GM10266 (cell line): ENCODE results near the gene ATP10A.

ENCODE experiments used
- DNase-seq: peaks from one replicate; pipeline ENCODE4 v3.0.0; 2012; ENCODE audit errors: extremely low spot score
- TF ChIP-seq, protein P1 (sequence below): IDR thresholded peaks from 2 replicates; pipeline ENCODE4 v1.5.1; 2012; ENCODE audit warnings: mild to moderate bottlenecking, low read depth; ENCODE audit not compliant: control insufficient read depth, insufficient read depth; ENCODE audit errors: missing control alignments

ATP10A gene

DNA sequence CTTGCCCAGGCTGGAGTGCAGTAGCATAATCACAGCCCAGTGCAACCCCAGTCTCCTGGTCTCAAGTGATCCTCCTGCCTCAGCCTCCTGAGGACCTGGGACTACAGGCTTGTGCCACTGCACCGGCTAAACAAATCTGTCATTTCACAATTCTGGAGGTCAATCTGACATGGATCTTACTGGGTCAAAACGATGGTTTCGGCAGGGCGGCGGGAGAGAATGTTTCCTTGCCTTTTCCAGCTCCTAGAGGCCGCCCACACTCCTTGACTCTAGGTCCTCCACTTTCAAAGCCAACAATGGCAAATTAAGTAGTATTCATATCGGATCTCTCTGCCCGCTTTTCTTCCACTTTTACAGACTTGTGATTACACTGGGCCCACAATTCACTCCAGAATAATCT lies 14.8 kb downstream of the ATP10A start:
- TF ChIP-seq, protein P1, sequence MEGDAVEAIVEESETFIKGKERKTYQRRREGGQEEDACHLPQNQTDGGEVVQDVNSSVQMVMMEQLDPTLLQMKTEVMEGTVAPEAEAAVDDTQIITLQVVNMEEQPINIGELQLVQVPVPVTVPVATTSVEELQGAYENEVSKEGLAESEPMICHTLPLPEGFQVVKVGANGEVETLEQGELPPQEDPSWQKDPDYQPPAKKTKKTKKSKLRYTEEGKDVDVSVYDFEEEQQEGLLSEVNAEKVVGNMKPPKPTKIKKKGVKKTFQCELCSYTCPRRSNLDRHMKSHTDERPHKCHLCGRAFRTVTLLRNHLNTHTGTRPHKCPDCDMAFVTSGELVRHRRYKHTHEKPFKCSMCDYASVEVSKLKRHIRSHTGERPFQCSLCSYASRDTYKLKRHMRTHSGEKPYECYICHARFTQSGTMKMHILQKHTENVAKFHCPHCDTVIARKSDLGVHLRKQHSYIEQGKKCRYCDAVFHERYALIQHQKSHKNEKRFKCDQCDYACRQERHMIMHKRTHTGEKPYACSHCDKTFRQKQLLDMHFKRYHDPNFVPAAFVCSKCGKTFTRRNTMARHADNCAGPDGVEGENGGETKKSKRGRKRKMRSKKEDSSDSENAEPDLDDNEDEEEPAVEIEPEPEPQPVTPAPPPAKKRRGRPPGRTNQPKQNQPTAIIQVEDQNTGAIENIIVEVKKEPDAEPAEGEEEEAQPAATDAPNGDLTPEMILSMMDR: no peak
- DNase-seq: no peak

GRCh38 chr15:25847051-25847450 lies 16.1 kb downstream of the ATP10A start:
- no peak for DNase-seq
- TF ChIP-seq, protein P1: no peak

- DNase-seq: no peak
- TF ChIP-seq, protein P1: no peak
These were observed 16.8 kb downstream of the ATP10A start for GRCh38 chr15:25846377-25846776.

GRCh38 chr15:25844981-25845680 lies 18.0 kb downstream of the ATP10A start:
- TF ChIP-seq, protein P1: no peak
- DNase-seq: no peak

DNA sequence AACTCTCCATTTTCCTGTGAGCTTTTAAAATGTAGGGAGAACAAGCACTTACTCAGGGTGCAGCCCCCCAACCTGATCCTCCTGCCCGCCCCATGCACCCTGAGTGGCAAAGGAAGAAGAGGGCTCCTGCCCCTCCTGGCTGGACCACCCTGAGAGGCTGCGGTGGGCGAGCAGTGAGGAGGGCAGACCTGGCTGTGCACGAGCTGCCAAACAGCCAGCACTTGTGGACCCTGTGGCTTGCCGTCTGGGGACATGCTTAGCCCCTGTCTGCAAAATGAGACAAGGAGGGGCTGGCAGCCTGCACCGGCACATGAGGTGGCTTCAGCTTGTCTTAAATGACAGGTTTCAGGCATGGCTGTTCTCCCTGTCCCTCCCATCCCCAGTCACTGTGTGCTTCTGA lies 18.6 kb downstream of the ATP10A start:
- no peak for DNase-seq
- TF ChIP-seq, protein P1: no peak

- DNase-seq: no peak
These were observed 19.1 kb downstream of the ATP10A start for GRCh38 chr15:25844076-25844475.

DNA sequence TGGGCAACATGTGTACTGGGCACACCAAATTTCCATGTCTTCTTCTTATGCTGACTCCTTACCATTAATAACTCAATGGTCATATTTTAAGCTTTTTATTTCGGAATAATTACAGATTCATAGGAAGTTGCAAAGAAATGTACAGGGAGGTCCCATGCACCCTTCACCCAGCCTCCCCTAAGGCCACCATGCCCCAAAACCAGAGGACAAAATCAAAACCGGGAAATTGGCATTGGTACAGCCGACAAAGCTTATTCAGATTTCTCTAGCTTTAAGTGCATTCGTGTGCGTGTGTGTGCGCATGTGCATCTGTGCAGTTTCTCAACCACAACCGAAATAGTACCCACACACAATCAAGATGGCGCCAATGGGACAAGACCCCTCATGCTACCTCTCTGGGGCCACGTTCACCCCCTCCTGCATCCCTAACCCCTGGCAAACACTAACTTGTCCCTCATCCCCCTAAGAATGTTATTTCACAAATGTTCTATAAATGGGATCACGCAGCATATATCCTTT lies 23.4 kb downstream of the ATP10A start:
- no peak for DNase-seq
- TF ChIP-seq, protein P1: no peak

More at GRCh38 chr15:25844076-25844475, 19.1 kb downstream of the ATP10A start:
- TF ChIP-seq, protein P1: no peak
